Spleen (tissue), 7 donors: ENCODE data around the gene GOLPH3.

ENCODE experiments used
- CTCF ChIP-seq, 11 experiments: fragments of 200-600 bp in 7 of 11; fragments of 450-650 bp in 4 of 11; sonication (generic) in 4 of 11; IDR thresholded peaks in 8 of 11; conservative IDR thresholded peaks in 3 of 11; 1 replicate in 7 of 11; 2 replicates in 4 of 11; pipeline versions ENCODE4 v1.4.0 to v1.8.0; 2016 to 2021; ENCODE audit warnings: antibody characterized with exemption in 11 of 11, inconsistent platforms in 4 of 11, mild to moderate bottlenecking in 1 of 11
- POLR2AphosphoS5 ChIP-seq, 3 donors: sonication (generic); formaldehyde crosslinking; IDR thresholded peaks; one replicate each; pipeline ENCODE4 v1.5.1; 2017; ENCODE audit warnings: antibody characterized with exemption in 3 of 3
- donor health status: DM: no; HTN: no; CAD: no; lungs with moderate emphysema.
- donor health status: DM: no; HTN: no; CAD: no.
- donor health status: DM: no; HTN: no; CAD: no.

DNA sequence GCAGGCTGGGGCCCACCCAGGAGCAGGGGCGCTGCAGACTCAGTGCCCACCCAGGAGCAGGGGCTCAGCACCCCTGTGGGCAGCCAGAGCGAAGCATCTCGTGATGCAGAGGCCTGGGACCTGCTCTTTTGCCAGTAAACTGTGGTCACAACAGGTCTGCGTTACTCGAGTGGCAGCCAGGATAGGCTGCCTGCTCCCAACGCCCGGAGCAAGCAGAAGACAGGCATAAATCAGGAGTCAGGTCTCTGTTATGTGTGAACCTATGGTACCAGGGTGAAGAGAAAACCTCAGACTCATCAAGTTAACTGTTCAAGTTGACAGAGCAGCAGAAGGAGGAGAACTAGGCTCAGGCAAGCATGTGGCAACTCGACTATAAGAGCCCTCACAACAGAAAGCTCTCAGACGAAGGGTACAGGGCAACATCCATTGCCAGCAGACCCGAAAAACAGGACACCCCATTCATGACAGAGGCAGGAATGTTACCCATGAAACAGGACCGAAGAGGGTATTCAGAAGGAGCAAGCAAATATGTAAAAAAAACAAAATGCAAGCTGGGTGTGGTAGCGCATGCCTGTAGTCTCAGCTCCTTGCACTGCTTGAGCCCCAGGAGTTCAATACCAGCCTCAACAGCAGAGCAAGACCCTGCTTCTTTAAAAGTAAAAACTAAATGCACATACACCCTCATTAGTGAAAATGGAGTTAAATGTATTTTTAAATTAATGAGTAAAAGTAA, 71.7 kb downstream of the GOLPH3 start:
- no peak for TF ChIP-seq CTCF (IDR thresholded peaks at IDR 0.05 in 8 of 11, conservative IDR thresholded peaks at IDR 0.05 in 3 of 11)
- TF ChIP-seq POLR2AphosphoS5 (IDR thresholded peaks at IDR 0.05): no peak
